KMS-11 (cell line): ENCODE data around the gene CGGBP1.
"Not testable (repeated sequence)": the region's sequence is repeated elsewhere in the genome, so short reads cannot be mapped to it uniquely, and the experiment has no call there.

Experiments used
- H2AFZ ChIP-seq: fragments of 200-600 bp; sonication (generic); 2 replicates; pipeline ENCODE4 v1.6.1; 2016; ENCODE audit warnings: antibody characterized with exemption, mixed run types, low read depth
- H3K27ac ChIP-seq: fragments of 200-600 bp; sonication (generic); 2 replicates; pipeline ENCODE4 v1.6.1; 2016; ENCODE audit warnings: mild to moderate bottlenecking, mixed run types
- H3K27me3 ChIP-seq: fragments of 200-600 bp; sonication (generic); 2 replicates; pipeline ENCODE4 v1.6.1; 2017; ENCODE audit warnings: mild to moderate bottlenecking, low read depth, mixed run types, moderate library complexity; ENCODE audit not compliant: insufficient read depth
- H3K36me3 ChIP-seq: fragments of 200-600 bp; sonication (generic); 2 replicates; pipeline ENCODE4 v1.6.1; 2017; ENCODE audit warnings: mild to moderate bottlenecking, mixed run types; ENCODE audit not compliant: insufficient read depth
- H3K4me1 ChIP-seq: fragments of 200-600 bp; sonication (generic); 2 replicates; pipeline ENCODE4 v1.6.1; 2016; ENCODE audit warnings: mild to moderate bottlenecking, low read depth, mixed run types; ENCODE audit not compliant: poor library complexity, severe bottlenecking
- H3K4me2 ChIP-seq: fragments of 200-600 bp; sonication (generic); 2 replicates; pipeline ENCODE4 v1.7.0; 2016; ENCODE audit warnings: mild to moderate bottlenecking, mixed run types
- H3K4me3 ChIP-seq: fragments of 200-600 bp; sonication (generic); IDR thresholded peaks from 2 replicates; pipeline ENCODE4 v1.6.1; 2017; ENCODE audit warnings: low read depth, low read length, mixed read lengths; ENCODE audit not compliant: insufficient read depth
- H3K79me2 ChIP-seq: fragments of 200-600 bp; sonication (generic); 2 replicates; pipeline ENCODE4 v1.6.1; 2016; ENCODE audit warnings: low read depth, mixed run types; ENCODE audit not compliant: insufficient read depth
- H3K9ac ChIP-seq: fragments of 200-600 bp; sonication (generic); 2 replicates; pipeline ENCODE4 v1.6.1; 2016; ENCODE audit warnings: mild to moderate bottlenecking, mixed run types
- H4K20me1 ChIP-seq: fragments of 200-600 bp; sonication (generic); 2 replicates; pipeline ENCODE4 v1.6.1; 2016; ENCODE audit warnings: mild to moderate bottlenecking, mixed run types; ENCODE audit not compliant: insufficient read depth
- CTCF ChIP-seq: fragments of 200-600 bp; sonication (generic); conservative IDR thresholded peaks from 2 replicates; pipeline ENCODE4 v1.6.1; 2017; ENCODE audit warnings: low read depth, mild to moderate bottlenecking, antibody characterized with exemption, low read length, moderate library complexity, mixed read lengths

CGGBP1 gene

GRCh38 chr3:88025001-88025552 lies 33.7 kb downstream of the CGGBP1 start:
- H4K20me1 ChIP-seq, result no peaks in the 10 kb centered on the region
- no peaks in the 10 kb centered on the region for H3K36me3 ChIP-seq
- H3K79me2 ChIP-seq, result no peaks in the 10 kb centered on the region
- H3K4me1 ChIP-seq, result peaks cover under 1% of the 10 kb centered on the region
- H3K4me3 ChIP-seq, result no peak overlapping the region
- no peak overlapping the region for H3K4me2 ChIP-seq
- TF ChIP-seq CTCF, result no peak
- H3K27me3 ChIP-seq, result no peaks in the 10 kb centered on the region
- H3K27ac ChIP-seq, result no peak overlapping the region
- no peak overlapping the region for H3K9ac ChIP-seq
- no peak overlapping the region for H2AFZ ChIP-seq

- H3K27ac ChIP-seq, result peak overlapping the region; percentile 30; the same call in 1 of the 2 replicates
- no peaks in the 10 kb centered on the region for H3K79me2 ChIP-seq
- peaks cover 22% of the 10 kb centered on the region for H3K4me1 ChIP-seq
- no peaks in the 10 kb centered on the region for H3K36me3 ChIP-seq
- H2AFZ ChIP-seq, result no peak overlapping the region
- no peaks in the 10 kb centered on the region for H3K27me3 ChIP-seq
- H3K4me2 ChIP-seq, result peak overlapping the region; percentile 51
- H3K9ac ChIP-seq, result no peak overlapping the region
- H3K4me3 ChIP-seq, result no peak overlapping the region
- no peak for TF ChIP-seq CTCF
- no peaks in the 10 kb centered on the region for H4K20me1 ChIP-seq
Measured at GRCh38 chr3:88019024-88019423, 39.8 kb downstream of the CGGBP1 start.

- not testable (repeated sequence) for H3K9ac ChIP-seq, H3K27me3 ChIP-seq, H3K4me3 ChIP-seq, H2AFZ ChIP-seq, H3K79me2 ChIP-seq, H3K36me3 ChIP-seq, H3K27ac ChIP-seq, H4K20me1 ChIP-seq, H3K4me2 ChIP-seq
- peaks cover 22% of the 10 kb centered on the region for H3K4me1 ChIP-seq
Measured at GRCh38 chr3:88015656-88016055, 43.1 kb downstream of the CGGBP1 start.

DNA sequence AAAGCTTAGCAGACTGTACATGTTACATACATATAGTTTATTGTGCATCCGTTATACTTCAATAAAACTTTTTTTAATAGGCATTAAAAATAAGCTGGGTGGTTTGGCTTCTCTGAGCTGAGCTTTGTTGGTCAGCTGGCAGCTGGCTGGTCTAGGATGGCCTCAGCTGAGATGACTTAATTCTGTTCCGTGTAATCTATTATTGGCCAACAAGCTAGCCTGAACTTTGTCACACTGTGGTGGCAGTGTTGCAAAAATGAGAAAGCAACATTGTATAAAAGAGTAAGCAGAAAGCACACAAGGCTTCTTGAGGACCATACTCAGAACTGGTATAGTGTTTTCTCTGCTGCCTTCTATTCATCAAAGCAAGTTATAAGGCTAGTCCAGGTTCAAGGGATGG lies 45.2 kb downstream of the CGGBP1 start:
- Histone ChIP-seq H3K4me3 (no peak overlapping the region), H3K27me3 (no peaks in the 10 kb centered on the region), H3K79me2 (no peaks in the 10 kb centered on the region), H4K20me1 (no peaks in the 10 kb centered on the region), H3K4me1 (peaks cover 8% of the 10 kb centered on the region), H3K27ac (no peak overlapping the region), H3K4me2 (no peak overlapping the region), H3K9ac (no peak overlapping the region), H3K36me3 (no peaks in the 10 kb centered on the region), H2AFZ (no peak overlapping the region)
- TF ChIP-seq CTCF, result no peak

DNA sequence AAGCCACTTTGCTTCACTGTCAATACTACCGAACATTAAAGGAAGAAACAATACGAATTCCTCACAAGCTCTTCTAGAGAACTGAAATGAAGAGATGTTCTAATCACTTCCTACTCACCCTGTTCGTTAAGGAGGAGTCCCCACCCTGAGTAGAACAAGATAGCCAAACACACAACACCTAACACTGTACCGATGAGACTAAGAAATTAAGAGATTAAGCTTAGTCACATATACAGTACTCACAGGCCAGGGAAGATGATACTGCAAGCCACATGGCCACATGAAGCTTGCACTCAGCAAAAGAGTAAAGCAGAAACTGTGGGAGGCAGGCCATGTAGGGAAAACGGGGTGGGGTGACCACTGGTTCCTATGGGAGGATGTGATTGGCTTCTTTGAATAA lies 48.0 kb downstream of the CGGBP1 start:
- Histone ChIP-seq H3K4me2 (no peak overlapping the region), H3K79me2 (no peaks in the 10 kb centered on the region), H3K4me3 (no peak overlapping the region), H3K9ac (no peak overlapping the region), H3K27ac (no peak overlapping the region), H3K4me1 (no peaks in the 10 kb centered on the region), H4K20me1 (no peaks in the 10 kb centered on the region), H2AFZ (no peak overlapping the region), H3K36me3 (no peaks in the 10 kb centered on the region), H3K27me3 (no peaks in the 10 kb centered on the region)
- no peak for TF ChIP-seq CTCF
